Measurements from ENCODE around the gene HOXC5. TPM values are rescaled to one million over a fixed set of nuclear protein-coding genes. Genes with fewer than 3 reads are reported as not detected.
A peak's percentile ranks its signal among the peaks of the same experiment; 100 is the strongest.

HOXC5 gene
- total RNA-seq, 1 experiment from 2014 or later: not detected

DNA sequence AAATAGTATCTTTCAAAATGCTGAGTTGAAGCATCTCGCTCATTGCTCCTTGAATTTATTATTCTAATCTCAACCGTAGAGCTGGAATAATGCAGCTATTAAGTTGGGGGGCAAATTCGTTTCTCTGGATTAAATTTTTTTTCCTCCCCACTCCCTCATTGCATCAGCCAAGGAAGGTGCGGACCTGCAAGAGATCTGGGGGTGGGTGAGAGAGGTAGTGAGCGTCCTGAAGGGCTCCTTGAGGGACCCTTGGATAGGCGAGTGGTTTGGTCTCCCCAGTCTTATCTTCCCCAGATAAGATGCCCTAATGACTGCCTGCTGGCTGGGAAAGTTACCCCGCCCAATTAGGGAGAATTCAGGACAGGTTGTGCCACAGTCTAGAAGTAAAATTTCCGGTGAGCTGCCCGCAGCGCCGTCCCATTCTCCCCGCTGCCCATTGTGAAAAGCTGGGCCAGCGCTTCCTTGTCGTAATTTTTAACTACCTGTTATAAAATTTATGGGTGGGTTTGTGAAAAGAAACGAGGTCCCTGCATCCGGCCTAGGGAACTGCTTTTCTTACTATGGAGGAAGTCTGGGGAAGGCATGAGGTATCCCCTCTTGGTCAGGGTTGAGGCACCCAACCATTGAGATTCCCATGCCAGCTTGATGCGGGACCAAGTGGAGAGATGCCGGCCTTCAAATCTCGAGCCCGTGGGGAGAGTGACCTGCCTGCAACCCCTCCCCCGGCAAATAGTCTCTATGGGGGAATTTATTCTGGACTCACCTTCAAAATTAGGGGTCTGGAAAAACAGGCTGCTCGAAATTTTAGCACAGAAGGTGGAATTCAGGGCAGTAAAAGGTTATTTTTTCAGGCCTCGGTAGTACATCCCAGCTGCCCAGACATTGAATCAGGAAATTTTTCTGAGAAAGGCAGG is 17.6 kb upstream of the HOXC5 start:
- Mint-ChIP-seq H3K36me3 (ENCODE audit: insufficient read depth, unreplicated experiment) (peaks cover 11% of the 10 kb centered on the region), H3K9me3 (ENCODE audit: low read depth, unreplicated experiment) (no peaks in the 10 kb centered on the region), H3K27ac (ENCODE audit: unreplicated experiment) (no peak overlapping the region), H3K4me3 (ENCODE audit: low read depth, unreplicated experiment) (no peak overlapping the region), H3K27me3 (ENCODE audit: unreplicated experiment) (peaks cover 80% of the 10 kb centered on the region), H3K4me1 (ENCODE audit: low read depth, unreplicated experiment) (peaks cover 12% of the 10 kb centered on the region)
- TF ChIP-seq, protein P1, sequence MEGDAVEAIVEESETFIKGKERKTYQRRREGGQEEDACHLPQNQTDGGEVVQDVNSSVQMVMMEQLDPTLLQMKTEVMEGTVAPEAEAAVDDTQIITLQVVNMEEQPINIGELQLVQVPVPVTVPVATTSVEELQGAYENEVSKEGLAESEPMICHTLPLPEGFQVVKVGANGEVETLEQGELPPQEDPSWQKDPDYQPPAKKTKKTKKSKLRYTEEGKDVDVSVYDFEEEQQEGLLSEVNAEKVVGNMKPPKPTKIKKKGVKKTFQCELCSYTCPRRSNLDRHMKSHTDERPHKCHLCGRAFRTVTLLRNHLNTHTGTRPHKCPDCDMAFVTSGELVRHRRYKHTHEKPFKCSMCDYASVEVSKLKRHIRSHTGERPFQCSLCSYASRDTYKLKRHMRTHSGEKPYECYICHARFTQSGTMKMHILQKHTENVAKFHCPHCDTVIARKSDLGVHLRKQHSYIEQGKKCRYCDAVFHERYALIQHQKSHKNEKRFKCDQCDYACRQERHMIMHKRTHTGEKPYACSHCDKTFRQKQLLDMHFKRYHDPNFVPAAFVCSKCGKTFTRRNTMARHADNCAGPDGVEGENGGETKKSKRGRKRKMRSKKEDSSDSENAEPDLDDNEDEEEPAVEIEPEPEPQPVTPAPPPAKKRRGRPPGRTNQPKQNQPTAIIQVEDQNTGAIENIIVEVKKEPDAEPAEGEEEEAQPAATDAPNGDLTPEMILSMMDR (IDR thresholded peaks at IDR 0.05; ENCODE audit: unreplicated experiment): no peak
- intact Hi-C loops (cut with micrococcal nuclease; ENCODE audit: unreplicated experiment): no loop called here
- CTCF ChIA-PET: no interaction called here
- BruUV-seq (replicated peaks): no TSS peak
- DNase-seq: no peak

DNA sequence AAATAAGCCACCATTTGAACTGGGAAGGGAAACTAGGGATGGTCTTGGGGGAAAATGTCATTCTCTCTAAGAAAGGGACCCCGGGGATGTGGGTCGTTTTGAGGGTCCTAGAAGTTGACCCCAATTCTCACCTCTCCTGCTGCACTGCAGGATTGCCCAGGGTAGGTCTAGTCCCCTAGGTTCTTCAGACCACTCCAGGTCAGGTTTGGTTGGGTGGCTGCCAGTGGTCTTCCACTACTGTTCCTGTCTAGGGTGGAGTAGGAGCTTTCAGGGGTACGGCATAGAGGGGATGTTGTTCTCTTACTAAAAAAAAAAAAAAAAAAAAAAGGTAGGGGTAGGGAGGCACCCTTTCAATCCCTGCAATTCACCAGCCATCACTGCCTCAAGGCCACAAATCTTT is 16.8 kb upstream of the HOXC5 start:
- Mint-ChIP-seq H3K36me3 (ENCODE audit: insufficient read depth, unreplicated experiment) (peaks cover 11% of the 10 kb centered on the region), H3K4me1 (ENCODE audit: low read depth, unreplicated experiment) (peaks cover 8% of the 10 kb centered on the region), H3K4me3 (ENCODE audit: low read depth, unreplicated experiment) (no peak overlapping the region), H3K27ac (ENCODE audit: unreplicated experiment) (no peak overlapping the region), H3K9me3 (ENCODE audit: low read depth, unreplicated experiment) (no peaks in the 10 kb centered on the region), H3K27me3 (ENCODE audit: unreplicated experiment) (peaks cover 80% of the 10 kb centered on the region)
- no TSS peak for BruUV-seq (replicated peaks)
- intact Hi-C loops (cut with micrococcal nuclease; ENCODE audit: unreplicated experiment): no loop called here
- no peak for DNase-seq
- TF ChIP-seq, protein P1 (IDR thresholded peaks at IDR 0.05; ENCODE audit: unreplicated experiment): no peak
- CTCF ChIA-PET: interaction anchor here (0.6 to 2.2 kb wide), 4 partner anchors 10 to 199 kb away, joined by 4 to 25 read pairs (median 8); partner anchors contain the start of gene HOXC5

DNA sequence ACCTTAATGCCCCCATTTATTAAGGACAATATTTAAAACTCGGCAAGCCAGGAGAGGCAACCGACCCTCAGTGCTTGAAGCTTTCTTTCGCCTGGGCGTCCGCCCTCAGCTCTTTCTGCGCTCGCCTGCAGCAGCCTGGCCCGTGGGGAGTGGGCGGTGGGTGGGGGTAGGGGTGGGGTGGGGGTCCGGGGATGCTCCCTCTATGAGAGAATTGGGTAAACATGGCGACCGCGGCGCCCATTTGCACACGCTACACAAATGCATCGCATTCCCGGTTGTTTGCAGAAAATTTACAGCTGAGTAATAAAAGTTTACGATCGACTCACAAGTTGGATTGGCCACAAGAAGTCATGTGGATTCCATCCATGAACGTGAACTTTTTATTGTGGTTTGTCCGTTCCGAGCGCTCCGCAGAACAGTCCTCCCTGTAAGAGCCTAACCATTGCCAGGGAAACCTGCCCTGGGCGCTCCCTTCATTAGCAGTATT is 16.3 kb upstream of the HOXC5 start:
- no peaks in the 10 kb centered on the region for H3K9me3 Mint-ChIP-seq (ENCODE audit: low read depth, unreplicated experiment)
- no peak for DNase-seq

DNA sequence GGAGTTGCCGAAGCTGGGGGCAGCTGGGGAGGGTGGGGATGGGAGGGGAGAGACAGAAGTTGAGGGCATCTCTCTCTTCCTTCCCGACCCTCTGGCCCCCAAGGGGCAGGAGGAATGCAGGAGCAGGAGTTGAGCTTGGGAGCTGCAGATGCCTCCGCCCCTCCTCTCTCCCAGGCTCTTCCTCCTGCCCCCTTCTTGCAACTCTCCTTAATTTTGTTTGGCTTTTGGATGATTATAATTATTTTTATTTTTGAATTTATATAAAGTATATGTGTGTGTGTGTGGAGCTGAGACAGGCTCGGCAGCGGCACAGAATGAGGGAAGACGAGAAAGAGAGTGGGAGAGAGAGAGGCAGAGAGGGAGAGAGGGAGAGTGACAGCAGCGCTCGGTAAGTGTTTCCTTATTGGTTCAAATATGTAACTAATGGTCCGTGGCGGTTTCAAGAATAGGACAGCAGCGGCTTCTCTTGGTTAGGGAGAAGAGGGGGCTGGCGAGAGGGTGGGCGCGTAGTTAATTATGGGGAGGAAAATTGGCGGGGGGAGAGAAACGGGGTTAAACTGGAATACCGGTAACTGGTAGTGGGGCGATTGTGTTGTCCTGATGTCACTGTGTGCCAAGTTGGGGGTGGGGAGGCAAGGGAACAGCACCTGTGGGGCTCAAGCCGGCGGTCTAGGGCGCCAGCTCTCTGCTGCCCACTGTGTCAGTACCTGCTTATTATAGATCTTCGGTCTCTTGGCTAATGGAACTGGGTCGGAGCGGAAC is 15.6 kb upstream of the HOXC5 start:
- H3K4me1 Mint-ChIP-seq (ENCODE audit: low read depth, unreplicated experiment): no peaks in the 10 kb centered on the region
- BruUV-seq (replicated peaks): no TSS peak
- H3K4me3 Mint-ChIP-seq (ENCODE audit: low read depth, unreplicated experiment): peak overlapping the region; percentile 77
- DNase-seq: peak; percentile 46
- peaks cover 11% of the 10 kb centered on the region for H3K36me3 Mint-ChIP-seq (ENCODE audit: insufficient read depth, unreplicated experiment)
- TF ChIP-seq, protein P1 (IDR thresholded peaks at IDR 0.05; ENCODE audit: unreplicated experiment): no peak
- no peaks in the 10 kb centered on the region for H3K9me3 Mint-ChIP-seq (ENCODE audit: low read depth, unreplicated experiment)
- intact Hi-C loops (cut with micrococcal nuclease; ENCODE audit: unreplicated experiment): no loop called here
- H3K27ac Mint-ChIP-seq (ENCODE audit: unreplicated experiment): peak overlapping the region; percentile 16
- peaks cover 80% of the 10 kb centered on the region for H3K27me3 Mint-ChIP-seq (ENCODE audit: unreplicated experiment)
- CTCF ChIA-PET: interaction anchor here (0.6 to 2.2 kb wide), 16 partner anchors 8 to 357 kb away, joined by 3 to 25 read pairs (median 6); partner anchors contain the start of genes HOXC5, HOXC6, HOXC8 and SMUG1

More for the DNA sequence above, 16.3 kb upstream of the HOXC5 start:
- Mint-ChIP-seq H3K4me1 (ENCODE audit: low read depth, unreplicated experiment) (peaks cover 3% of the 10 kb centered on the region), H3K4me3 (ENCODE audit: low read depth, unreplicated experiment) (peak overlapping the region; percentile 77), H3K36me3 (ENCODE audit: insufficient read depth, unreplicated experiment) (peaks cover 11% of the 10 kb centered on the region), H3K27me3 (ENCODE audit: unreplicated experiment) (peaks cover 80% of the 10 kb centered on the region), H3K27ac (ENCODE audit: unreplicated experiment) (no peak overlapping the region)
- CTCF ChIA-PET: interaction anchor here (0.6 to 2.2 kb wide), 11 partner anchors 10 to 357 kb away, joined by 3 to 25 read pairs (median 6); partner anchors contain the start of genes HOXC5, HOXC6 and SMUG1
- intact Hi-C loops (cut with micrococcal nuclease; ENCODE audit: unreplicated experiment): no loop called here
- no TSS peak for BruUV-seq (replicated peaks)
- TF ChIP-seq, protein P1 (IDR thresholded peaks at IDR 0.05; ENCODE audit: unreplicated experiment): no peak
